NT2/D1 (cell line): ENCODE results near the gene ABCB8.

ENCODE experiments used
- SUZ12 ChIP-seq: IDR thresholded peaks from 2 replicates; pipeline ENCODE4 v1.6.1; 2011; ENCODE audit not compliant: insufficient read length, insufficient read depth; ENCODE audit errors: extremely low read depth
- YY1 ChIP-seq: IDR thresholded peaks from 2 replicates; pipeline ENCODE4 v1.6.1; 2011; ENCODE audit not compliant: insufficient read length, insufficient read depth
- ZNF274 ChIP-seq: IDR thresholded peaks from 2 replicates; pipeline ENCODE4 v1.6.1; 2011; ENCODE audit warnings: mild to moderate bottlenecking, low read depth, low read length

DNA sequence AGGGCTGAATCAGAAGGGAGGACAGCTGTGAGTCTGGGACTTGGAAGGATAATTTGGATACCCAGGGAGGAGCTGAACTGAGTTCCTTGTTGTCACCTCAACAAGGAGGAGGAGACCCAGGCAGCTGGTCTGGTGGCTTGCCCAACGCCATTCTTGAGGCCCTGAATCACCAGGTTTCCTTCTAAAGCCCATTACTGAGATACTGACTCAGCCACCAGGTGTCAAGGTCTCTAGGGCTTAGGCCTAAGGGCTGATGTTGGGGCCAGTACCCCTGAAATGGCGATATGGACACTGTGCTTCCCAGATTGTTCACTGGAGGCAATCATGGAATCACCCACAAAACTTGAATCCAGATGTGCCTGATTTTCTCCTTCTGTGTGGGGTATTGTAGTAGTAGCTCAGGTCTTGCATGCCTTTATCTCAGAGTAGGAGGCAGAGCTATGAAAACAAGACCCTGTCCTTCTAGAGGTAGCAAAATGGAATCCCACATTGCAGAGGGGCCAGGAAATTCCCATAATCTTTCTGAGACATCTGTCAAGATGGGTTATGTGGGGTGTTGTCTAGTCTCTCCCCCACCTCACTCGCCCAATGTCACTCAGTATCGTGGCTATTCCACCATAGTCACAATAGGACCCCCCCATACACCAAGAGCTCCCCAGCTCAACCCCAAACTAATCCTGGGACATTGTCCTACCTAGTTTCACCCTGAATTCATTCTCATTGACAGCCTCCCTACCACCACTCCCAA, 2.2 kb upstream of the ABCB8 start:
- TF ChIP-seq SUZ12 (no peak), YY1 (no peak), ZNF274 (no peak)
